ENCODE data around the gene COL5A1. TPM values are rescaled to one million over a fixed set of nuclear protein-coding genes. Genes with fewer than 3 reads are reported as not detected.

Gene COL5A1
- total RNA-seq, 1 donor from 2014 or later: 19.8 TPM

DNA sequence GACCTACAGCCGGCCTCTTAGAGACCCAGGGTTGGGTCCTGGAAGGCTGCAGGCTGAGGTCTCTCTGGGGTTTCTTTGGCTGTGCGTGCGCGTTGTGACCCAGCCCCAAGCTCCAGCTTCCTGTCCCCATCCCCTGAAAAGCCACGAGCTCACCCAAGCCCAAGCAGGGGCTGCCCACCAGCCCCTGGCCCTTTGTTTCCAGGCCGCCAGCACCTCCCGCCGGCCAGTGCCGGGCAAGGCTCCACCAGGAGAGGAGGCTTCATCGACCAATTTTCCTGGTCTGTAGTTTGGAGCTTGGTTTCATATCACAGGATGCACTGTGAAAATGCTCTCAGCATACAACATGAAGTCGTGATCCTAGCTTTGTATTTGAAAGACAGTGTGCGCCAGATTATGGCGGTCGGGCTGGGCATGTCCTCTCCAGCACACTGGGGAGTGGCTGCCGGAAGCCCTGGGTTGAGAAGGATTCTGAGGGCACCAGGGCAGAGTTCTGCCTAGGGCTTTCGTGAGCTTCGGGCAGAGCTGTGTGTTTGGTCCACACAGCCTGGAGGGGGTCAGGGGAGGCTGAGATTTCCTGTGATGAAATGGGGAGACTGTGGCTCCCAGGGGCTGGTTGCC lies 78.6 kb downstream of the COL5A1 start:
- H3K9me3 Mint-ChIP-seq (ENCODE audit: low read depth): no peaks in the 10 kb centered on the region
- H3K27ac Mint-ChIP-seq: no peak overlapping the region

GRCh38 chr9:134720796-134721195 lies 79.2 kb downstream of the COL5A1 start:
- H3K27ac Mint-ChIP-seq: no peak overlapping the region
- no peaks in the 10 kb centered on the region for H3K4me1 Mint-ChIP-seq (ENCODE audit: low read depth)
- no peaks in the 10 kb centered on the region for H3K36me3 Mint-ChIP-seq (ENCODE audit: insufficient read depth)
- no peak overlapping the region for H3K4me3 Mint-ChIP-seq (ENCODE audit: low read depth)
- DNase-seq (ENCODE audit: low spot score, unreplicated experiment): no peak
- H3K27me3 Mint-ChIP-seq: no peaks in the 10 kb centered on the region
- no peaks in the 10 kb centered on the region for H3K9me3 Mint-ChIP-seq (ENCODE audit: low read depth)
- no peak for TF ChIP-seq CTCF (IDR thresholded peaks at IDR 0.05; ENCODE audit: unreplicated experiment)

More for the DNA sequence above, 78.6 kb downstream of the COL5A1 start:
- DNase-seq (ENCODE audit: low spot score, unreplicated experiment): no peak
- no peaks in the 10 kb centered on the region for H3K4me1 Mint-ChIP-seq (ENCODE audit: low read depth)
- no peak overlapping the region for H3K4me3 Mint-ChIP-seq (ENCODE audit: low read depth)
- TF ChIP-seq CTCF (IDR thresholded peaks at IDR 0.05; ENCODE audit: unreplicated experiment): no peak
- no peaks in the 10 kb centered on the region for H3K27me3 Mint-ChIP-seq
- H3K36me3 Mint-ChIP-seq (ENCODE audit: insufficient read depth): no peaks in the 10 kb centered on the region

DNA sequence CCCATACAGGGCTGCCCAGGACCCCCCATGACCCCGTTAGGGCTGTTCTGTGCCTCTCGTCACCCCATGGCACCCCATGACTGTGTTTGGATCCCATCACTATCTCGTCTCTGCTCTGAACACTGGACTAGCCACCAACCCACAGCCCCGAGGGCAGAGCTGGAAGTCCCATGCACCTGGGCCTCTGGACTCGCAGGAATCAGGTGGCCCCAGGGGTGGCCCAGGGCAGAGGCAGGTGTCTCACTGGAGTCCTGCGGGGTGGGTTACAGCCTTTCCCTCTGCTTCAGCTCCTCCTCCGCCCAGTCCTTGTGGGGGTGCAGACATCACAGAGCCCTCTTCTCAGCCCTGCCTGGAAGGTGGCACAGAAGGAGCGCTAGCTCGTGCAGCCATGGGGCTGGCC lies 79.7 kb downstream of the COL5A1 start:
- Mint-ChIP-seq H3K9me3 (ENCODE audit: low read depth) (no peaks in the 10 kb centered on the region), H3K4me1 (ENCODE audit: low read depth) (no peaks in the 10 kb centered on the region), H3K4me3 (ENCODE audit: low read depth) (no peak overlapping the region), H3K36me3 (ENCODE audit: insufficient read depth) (no peaks in the 10 kb centered on the region), H3K27ac (no peak overlapping the region), H3K27me3 (no peaks in the 10 kb centered on the region)
- no peak for DNase-seq (ENCODE audit: low spot score, unreplicated experiment)
- no peak for TF ChIP-seq CTCF (IDR thresholded peaks at IDR 0.05; ENCODE audit: unreplicated experiment)

DNA sequence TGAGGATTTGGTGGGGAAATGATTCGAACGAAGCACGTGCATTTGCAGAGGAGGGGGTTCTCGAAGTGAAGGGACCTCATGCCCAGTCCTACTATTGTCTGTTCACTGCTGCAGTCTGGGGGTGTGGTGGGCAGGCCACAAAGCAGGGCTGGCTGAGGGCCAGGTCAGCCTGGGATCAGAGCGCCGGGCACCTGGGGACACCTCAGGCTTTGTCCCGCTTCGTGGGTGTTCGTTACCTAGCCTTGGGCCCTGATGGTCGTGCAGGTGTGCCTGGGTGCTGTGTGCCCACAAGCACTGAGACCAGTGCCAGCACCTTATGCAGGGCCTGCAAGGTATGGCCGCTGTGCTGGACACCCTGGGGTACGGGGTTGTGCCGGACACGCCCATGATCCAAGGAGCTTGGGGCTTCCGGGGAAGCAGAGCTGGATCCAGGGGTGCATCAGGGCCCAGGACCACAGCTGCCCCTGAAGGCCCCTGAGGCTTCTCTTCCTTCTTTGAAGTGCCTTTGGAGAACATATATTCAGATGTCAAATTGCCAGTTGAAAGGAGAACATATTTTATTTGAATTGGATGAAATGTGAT lies 80.6 kb downstream of the COL5A1 start:
- no peak for TF ChIP-seq CTCF (IDR thresholded peaks at IDR 0.05; ENCODE audit: unreplicated experiment)
- Mint-ChIP-seq H3K27me3 (no peaks in the 10 kb centered on the region), H3K4me3 (ENCODE audit: low read depth) (no peak overlapping the region), H3K27ac (peak overlapping the region; percentile 56), H3K36me3 (ENCODE audit: insufficient read depth) (no peaks in the 10 kb centered on the region), H3K9me3 (ENCODE audit: low read depth) (no peaks in the 10 kb centered on the region), H3K4me1 (ENCODE audit: low read depth) (no peaks in the 10 kb centered on the region)
- no peak for DNase-seq (ENCODE audit: low spot score, unreplicated experiment)

- Mint-ChIP-seq H3K9me3 (ENCODE audit: low read depth) (no peaks in the 10 kb centered on the region), H3K27ac (no peak overlapping the region), H3K36me3 (ENCODE audit: insufficient read depth) (no peaks in the 10 kb centered on the region), H3K27me3 (no peaks in the 10 kb centered on the region), H3K4me3 (ENCODE audit: low read depth) (no peak overlapping the region), H3K4me1 (ENCODE audit: low read depth) (no peaks in the 10 kb centered on the region)
- no peak for TF ChIP-seq CTCF (IDR thresholded peaks at IDR 0.05; ENCODE audit: unreplicated experiment)
- DNase-seq (ENCODE audit: low spot score, unreplicated experiment): no peak
These were observed 81.4 kb downstream of the COL5A1 start for GRCh38 chr9:134723037-134723436.
